GM12891 (cell line): Measurements from ENCODE around the gene BSND.

Experiments used
- POLR2A ChIP-seq: IDR thresholded peaks from 2 replicates; pipeline ENCODE4 v1.6.1; 2011; ENCODE audit warnings: low read depth, low read length, control low read depth
- POLR2AphosphoS5 ChIP-seq: IDR thresholded peaks from 2 replicates; pipeline ENCODE4 v1.6.1; 2011; ENCODE audit warnings: low read depth, low read length, control low read depth
- TAF1 ChIP-seq: IDR thresholded peaks from 2 replicates; pipeline ENCODE4 v1.6.1; 2011; ENCODE audit warnings: low read depth, low read length, control low read depth

- TF ChIP-seq POLR2A (no peak), POLR2AphosphoS5 (no peak), TAF1 (no peak)
Observed at GRCh38 chr1:54981466-54981865, 17.3 kb upstream of the BSND start.
